Measurements from ENCODE around the gene NOS3.

Gene NOS3

DNA sequence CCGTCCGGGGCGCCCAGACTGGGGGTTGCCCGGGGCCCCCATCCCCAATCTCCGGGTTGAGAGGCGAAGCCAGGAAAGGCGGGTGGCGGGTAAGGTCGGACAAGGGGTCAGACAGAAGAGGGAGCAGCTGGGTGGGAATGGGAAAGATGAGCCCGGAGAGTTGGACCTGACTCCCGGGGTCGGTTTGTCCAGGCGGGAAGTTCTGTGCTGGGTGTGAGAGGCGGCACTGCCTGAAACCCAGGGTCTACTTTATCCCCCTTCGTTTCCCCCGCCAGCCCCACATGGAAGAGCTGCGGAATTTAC, 69.2 kb downstream of the NOS3 start:
- no peak for DNase-seq

DNA sequence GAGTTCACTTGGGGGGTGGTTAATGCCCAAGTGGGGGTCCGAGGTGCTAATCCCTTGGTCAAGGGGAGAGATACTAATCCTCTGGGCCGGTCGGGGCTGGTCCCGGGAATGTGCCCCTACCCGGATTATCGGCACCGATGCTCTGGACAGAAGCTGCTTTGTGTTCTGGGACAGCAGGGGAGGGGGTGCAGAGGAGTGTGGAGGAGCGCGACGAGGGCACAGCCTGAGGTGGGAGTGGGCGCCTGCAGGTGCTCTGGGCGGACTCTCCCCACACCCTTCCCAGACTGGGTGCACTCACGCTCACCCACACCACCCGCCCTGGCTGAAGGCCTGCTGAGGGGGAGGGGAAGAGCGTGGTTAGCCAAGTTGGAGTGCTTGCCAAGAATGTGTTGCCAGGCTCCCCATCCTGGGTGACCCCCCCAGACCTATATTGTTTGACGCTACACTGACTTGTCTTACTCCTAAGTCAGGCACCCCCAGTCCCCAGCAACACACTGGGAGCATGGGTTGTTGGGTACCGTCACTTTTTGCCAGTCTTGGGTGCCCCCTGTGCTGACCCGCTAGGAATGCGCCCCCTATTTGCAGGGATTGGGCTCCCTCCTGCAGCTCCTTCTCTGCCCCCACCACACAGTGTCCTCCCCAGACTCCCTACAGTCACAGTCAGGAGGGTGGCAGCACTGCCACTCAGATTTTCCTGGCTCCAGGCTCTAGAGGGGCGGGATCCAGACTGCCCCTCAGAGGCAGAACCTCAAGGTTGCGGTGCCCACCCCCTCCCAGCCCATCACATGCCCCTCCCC, 69.8 kb downstream of the NOS3 start:
- no peak for DNase-seq

DNA sequence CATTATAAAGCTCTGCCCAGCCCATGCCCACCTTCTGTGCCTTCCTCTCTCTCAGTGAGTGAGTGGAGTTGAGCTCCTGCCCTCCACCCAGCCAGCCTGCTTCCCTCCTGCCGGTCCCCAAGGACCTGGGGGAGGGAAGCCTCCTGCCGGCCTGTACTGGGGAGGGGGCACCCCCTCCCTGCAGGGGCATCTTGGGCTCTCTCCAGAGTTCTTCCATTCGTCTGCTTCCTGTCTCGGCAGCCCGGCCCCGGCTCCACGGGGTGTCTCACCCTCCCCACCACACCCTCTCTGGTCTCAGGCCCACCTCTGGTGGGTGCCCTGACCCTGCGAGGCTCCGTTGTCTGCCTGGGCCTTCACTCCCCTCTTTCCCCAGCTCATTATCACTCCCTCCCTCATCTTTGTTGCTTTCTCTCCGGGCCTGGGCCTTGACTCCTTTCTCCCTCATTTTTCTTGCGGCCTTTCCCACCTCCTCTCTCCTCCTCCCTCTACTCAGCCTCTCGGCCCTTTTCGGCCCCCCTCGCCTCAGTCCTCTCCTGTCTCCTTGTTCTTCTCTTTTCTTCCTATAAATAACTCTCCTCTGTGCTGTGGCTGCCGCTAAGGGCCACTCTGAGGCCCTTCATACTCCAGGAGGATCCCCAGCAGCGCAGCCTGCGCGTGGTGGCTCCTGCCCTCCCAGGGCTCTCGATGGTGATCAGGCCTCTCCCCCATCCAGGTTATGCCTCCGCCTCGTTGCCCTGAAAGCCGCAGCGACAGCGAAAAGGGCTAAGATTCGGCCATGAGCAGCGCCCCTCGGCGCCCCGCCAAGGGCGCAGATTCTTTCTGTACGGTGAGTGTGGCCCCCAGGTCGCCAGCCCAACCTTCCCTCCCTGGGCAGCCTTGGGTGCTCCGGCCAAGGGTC, 70.6 kb downstream of the NOS3 start:
- DNase-seq: no peak

DNA sequence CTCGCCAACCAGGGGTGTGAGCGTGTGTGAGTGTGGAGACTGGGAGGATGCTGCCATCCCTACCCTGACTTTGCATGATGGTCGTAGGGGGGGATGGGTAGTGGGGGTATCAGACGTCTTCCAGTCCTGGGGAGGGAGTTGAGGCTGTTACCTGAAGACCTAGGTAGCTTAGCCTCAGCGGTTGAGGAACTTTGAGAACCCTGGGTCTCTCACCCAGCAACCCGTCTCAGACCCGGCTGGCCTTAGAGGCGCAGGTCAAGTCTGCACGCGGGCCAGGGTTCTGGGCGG, 71.2 kb downstream of the NOS3 start:
- DNase-seq: no peak

DNA sequence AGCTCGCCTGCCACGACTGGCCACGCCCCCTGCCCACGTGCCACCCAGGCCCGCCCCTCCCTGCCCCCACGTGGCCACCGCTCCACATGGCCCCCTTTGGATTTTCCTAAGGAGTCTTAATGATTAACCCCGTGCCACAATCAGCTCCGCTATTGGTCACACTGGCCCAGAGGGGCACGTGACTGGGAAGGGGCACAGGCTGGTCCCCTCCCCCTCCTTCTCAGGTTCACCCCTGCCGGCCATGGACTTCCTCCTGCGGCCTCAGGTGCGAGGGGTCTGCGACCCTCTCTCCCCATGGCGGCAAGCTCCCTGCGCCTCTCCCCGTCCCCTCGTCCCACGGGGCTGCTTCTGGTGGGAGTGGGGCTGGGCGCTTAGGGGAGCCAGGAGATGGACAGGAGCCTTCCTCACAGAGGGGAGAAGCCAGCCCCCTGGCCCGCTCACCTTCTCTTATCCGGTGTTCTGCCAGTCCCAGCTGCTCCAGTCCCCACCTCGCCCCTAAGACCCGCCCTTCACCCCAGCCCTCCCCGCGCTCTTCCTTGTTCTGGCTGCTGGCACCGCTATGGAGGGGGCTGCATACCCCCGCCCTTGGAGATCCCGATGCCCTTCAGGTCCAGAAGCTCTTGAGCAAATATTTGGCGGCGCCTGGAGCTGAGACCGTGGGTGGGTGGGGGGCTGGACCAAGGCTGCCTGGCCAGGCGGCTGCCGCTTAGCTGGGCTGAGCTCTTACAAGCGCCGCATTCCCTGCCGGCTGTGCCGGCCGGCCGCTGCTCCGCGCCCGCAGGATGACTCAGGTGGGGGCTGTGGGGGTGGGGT, 71.8 kb downstream of the NOS3 start:
- peak; percentile 58 for DNase-seq

DNA sequence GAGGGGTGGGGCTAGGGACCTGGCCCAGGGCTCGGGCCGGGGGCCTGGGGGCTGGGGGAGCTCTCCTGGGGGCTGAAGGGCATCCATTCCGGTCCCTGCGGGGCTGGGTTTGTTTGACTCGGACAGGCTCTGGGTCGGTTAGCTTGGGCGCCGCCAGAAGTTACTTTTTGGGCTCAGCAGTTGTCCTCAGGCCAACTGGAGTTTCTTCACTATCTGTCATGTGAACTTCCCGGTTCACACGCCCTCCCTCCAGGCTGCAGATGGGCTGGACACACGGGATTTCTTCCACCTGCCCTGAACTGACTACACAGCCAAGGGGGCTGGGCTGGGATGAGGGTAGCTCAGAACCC, 72.4 kb downstream of the NOS3 start:
- DNase-seq: no peak

Measured in fibroblast of skin of abdomen (primary cell).